Adrenal gland (tissue), 12 donors: ENCODE measurements around the gene KRT80. TPM values are rescaled to one million over a fixed set of nuclear protein-coding genes. Genes with fewer than 3 reads are reported as not detected.

Source experiments
- DNase-seq, 7 donors: peaks; one replicate each; pipeline ENCODE4 v3.0.0-alpha.2; 2019 to 2020
- H3K27ac ChIP-seq, 5 donors: fragments of 200-600 bp; sonication (generic) in 4 of 5; 1 replicate in 3 of 5; 2 replicates in 2 of 5; pipeline versions ENCODE4 v1.5.1 to v1.8.0; 2016 to 2020; ENCODE audit warnings: mild to moderate bottlenecking in 1 of 5
- H3K27me3 ChIP-seq: fragments of 200-600 bp; 2 replicates; pipeline ENCODE4 v1.8.0; 2021
- H3K36me3 ChIP-seq, 2 donors: fragments of 200-600 bp; replicated peaks in 1 of 2; 1 replicate in 1 of 2; 2 replicates in 1 of 2; pipeline versions ENCODE4 v1.5.1 to v1.8.0; 2018 to 2022
- H3K4me1 ChIP-seq, 2 donors: fragments of 200-600 bp; replicated peaks in 1 of 2; 1 replicate in 1 of 2; 2 replicates in 1 of 2; pipeline versions ENCODE4 v1.5.1 to v1.8.0; 2018 to 2021
- H3K4me3 ChIP-seq, 4 donors: fragments of 200-600 bp; sonication (generic) in 3 of 4; one replicate each; pipeline ENCODE4 v1.5.1; 2016 to 2018
- H3K9me3 ChIP-seq, 3 donors: fragments of 200-600 bp; sonication (generic) in 1 of 3; replicated peaks in 1 of 3; 1 replicate in 2 of 3; 2 replicates in 1 of 3; pipeline versions ENCODE4 v1.5.1 to v1.8.0; 2016 to 2021
- CTCF ChIP-seq, 6 experiments: fragments of 450-650 bp in 4 of 6; fragments of 200-600 bp in 2 of 6; sonication (generic) in 1 of 6; IDR thresholded peaks; 1 replicate in 5 of 6; 2 replicates in 1 of 6; pipeline versions ENCODE4 v1.5.1 to v1.8.0; 2016 to 2021; ENCODE audit warnings: antibody characterized with exemption in 6 of 6, mild to moderate bottlenecking in 2 of 6, moderate library complexity in 1 of 6
- POLR2A ChIP-seq, 2 donors: fragments of 450-650 bp; IDR thresholded peaks; one replicate each; pipeline ENCODE4 v1.6.1; 2017; ENCODE audit warnings: antibody characterized with exemption in 2 of 2, mild to moderate bottlenecking in 2 of 2, moderate library complexity in 1 of 2
- WGBS, 4 donors: extraction: QIAGEN DNeasy Blood & Tissue Kit in 2 of 4; methylation state at CpG; one replicate each; pipeline versions ENCODE4 v1.1.5 to v1.1.7; 2013 to 2017; 5-methylcytosine and 5-hydroxymethylcytosine counted together
- intact Hi-C, 2 donors: fragments of 100-400 bp; cut with DNase I; formaldehyde crosslinking; loops; one replicate each; pipeline versions ENCODE4 v1.14.1 to v1.15.0; 2022 to 2023
- polyA plus RNA-seq, 3 donors: library from polyadenylated mRNA; stranded (reverse); fragments of 200-250 nt in 2 of 3; fragments of 350-450 nt in 1 of 3; fragmentation: Illumina TruSeq in 1 of 3; extraction: RNeasy Lipid Tissue Mini Kit (QIAGEN cat#74804) in 1 of 3; gene quantifications; one replicate each; pipeline ENCODE4 v1.2.3, GENCODE V29; 2013 to 2014
- total RNA-seq, 9 donors: library from RNA; depleted of rRNA in 4 of 9; stranded (reverse); fragments of >200 nt in 4 of 9; fragments of 120-200 nt in 1 of 9; fragmentation: NEBNext Ultra II Directional in 1 of 9; extraction: Animal tissue kit (Norgen Biotek cat#: 25700) in 1 of 9; gene quantifications; one replicate each; pipeline versions ENCODE4 v1.1.0 to v1.2.4, GENCODE V29; 2013 to 2023
- donor health status: healthy with polysubstance abuse.
- donor health status: Bipolar disorder and iron deficiency.
- donor health status: DM: yes; HTN: yes; CAD: no.
- donor health status: DM: no; HTN: no; CAD: no.
- donor health status: DM: no; HTN: no; CAD: no.
- donor health status: DM: yes; HTN: yes; CAD: no.

The KRT80 gene
- total and polyA plus RNA-seq, 12 donors, result 0.95 to 14.6 (median 3.8) TPM

GRCh38 chr12:52190860-52191729 is 719 bp downstream of the KRT80 start:
- Histone ChIP-seq H3K27me3 (no peaks in the 10 kb centered on the region), H3K36me3 (no peaks in the 10 kb centered on the region), H3K27ac (peak overlapping the region in 3 of 5 donors; percentile 85 to 94 (median 86)), H3K4me3 (peak overlapping the region in 1 of 4 donors; percentile 31), H3K4me1 (peaks cover 33 to 41% of the 10 kb centered on the region in 2 donors), H3K9me3 (no peaks in the 10 kb centered on the region)
- intact Hi-C loops, result no loop called here
- DNase-seq, result no peak
- WGBS, 4 donors, result 80 to 85% (median 81%) methylated on average over 12 to 16 of the region's 16 CpGs
- TF ChIP-seq POLR2A (IDR thresholded peaks at IDR 0.05), result no peak
- TF ChIP-seq CTCF (IDR thresholded peaks at IDR 0.05), result no peak

- 42 to 70% (median 51%) methylated on average over 2 to 3 of the region's 3 CpGs for WGBS, 4 donors
- TF ChIP-seq CTCF (IDR thresholded peaks at IDR 0.05), result no peak
- TF ChIP-seq POLR2A (IDR thresholded peaks at IDR 0.05), result no peak
- intact Hi-C loops, result no loop called here
- Histone ChIP-seq H3K36me3 (no peaks in the 10 kb centered on the region), H3K27ac (no peak overlapping the region), H3K9me3 (no peaks in the 10 kb centered on the region), H3K27me3 (no peaks in the 10 kb centered on the region), H3K4me1 (peaks cover 37 to 41% of the 10 kb centered on the region in 2 donors), H3K4me3 (no peak overlapping the region)
- DNase-seq, result no peak
Measured at GRCh38 chr12:52189376-52190174, 2.2 kb downstream of the KRT80 start.

- Histone ChIP-seq H3K9me3 (no peaks in the 10 kb centered on the region), H3K4me1 (peaks cover 31 to 35% of the 10 kb centered on the region in 2 donors), H3K4me3 (no peak overlapping the region), H3K27me3 (no peaks in the 10 kb centered on the region), H3K27ac (no peak overlapping the region), H3K36me3 (no peaks in the 10 kb centered on the region)
- intact Hi-C loops, result no loop called here
- TF ChIP-seq CTCF (IDR thresholded peaks at IDR 0.05) (no peak), POLR2A (IDR thresholded peaks at IDR 0.05) (no peak)
- no peak for DNase-seq
- WGBS, 4 donors, result 89 to 94% (median 93%) methylated on average over 7 of the region's 7 CpGs
Measured at GRCh38 chr12:52188658-52189057, 3.2 kb downstream of the KRT80 start.

- TF ChIP-seq POLR2A (IDR thresholded peaks at IDR 0.05) (no peak), CTCF (IDR thresholded peaks at IDR 0.05) (no peak)
- Histone ChIP-seq H3K36me3 (no peaks in the 10 kb centered on the region), H3K27ac (peak overlapping the region in 2 of 5 donors; percentile 19 to 90), H3K4me1 (peaks cover 28 to 35% of the 10 kb centered on the region in 2 donors), H3K27me3 (no peaks in the 10 kb centered on the region), H3K4me3 (no peak overlapping the region), H3K9me3 (no peaks in the 10 kb centered on the region)
- 90 to 100% (median 93%) methylated on average over 2 to 5 of the region's 5 CpGs for WGBS, 4 donors
- intact Hi-C loops, result no loop called here
- no peak for DNase-seq
Measured at GRCh38 chr12:52187640-52188039, 4.2 kb downstream of the KRT80 start.
